NOMO-1 treated with dmso at 0.1 percent for 144 hours (cell line): ENCODE data around the gene KLHL33.

Experiments used
- DNase-seq: peaks from one replicate; lab custom pipeline; 2025; ENCODE audit not compliant: unreplicated experiment; lab: John Stamatoyannopoulos, UW

KLHL33 gene

DNA sequence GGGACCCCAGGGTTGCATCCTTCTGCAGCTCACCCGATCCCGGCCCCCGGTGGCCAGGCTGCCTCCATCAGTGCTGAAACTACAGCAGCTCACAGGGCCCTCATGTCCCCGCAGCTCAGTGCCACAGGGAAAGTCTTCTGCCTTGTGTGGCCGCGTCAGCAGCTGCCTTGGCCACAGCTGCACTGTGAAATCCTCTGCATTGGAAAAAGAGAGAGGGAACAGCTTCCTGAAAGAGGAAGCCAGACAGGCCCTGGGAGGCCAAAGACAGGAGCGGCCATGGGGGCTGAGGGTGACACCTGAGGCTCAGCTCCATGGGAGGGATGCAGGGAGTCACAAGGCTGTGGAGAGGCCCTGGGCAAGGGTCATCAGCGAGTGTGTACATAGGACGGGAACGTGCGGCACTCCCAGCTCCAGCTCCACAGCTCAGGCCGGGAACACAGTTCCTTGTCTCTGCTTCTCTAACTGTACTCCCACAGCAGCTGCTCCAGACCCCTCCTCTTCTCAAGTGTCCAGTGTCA is 59.8 kb downstream of the KLHL33 start:
- no peak for DNase-seq
